Nephron (organoid): Measurements from ENCODE around the gene RTN1.

Experiments
- H3K27ac Mint-ChIP-seq, 3 experiments: 2 replicates each; pipeline ENCODE4 v1.8.0; 2020; ENCODE audit warnings: mixed read lengths in 3 of 3, mild to moderate bottlenecking in 2 of 3, moderate library complexity in 1 of 3
- H3K27me3 Mint-ChIP-seq: 2 replicates; pipeline ENCODE4 v1.8.0; 2021; ENCODE audit warnings: low read depth, mild to moderate bottlenecking, moderate library complexity, mixed read lengths
- H3K36me3 Mint-ChIP-seq: 2 replicates; pipeline ENCODE4 v1.8.0; 2020; ENCODE audit warnings: low read depth, mixed read lengths
- H3K4me1 Mint-ChIP-seq: 2 replicates; pipeline ENCODE4 v1.8.0; 2020; ENCODE audit warnings: mixed read lengths
- H3K4me3 Mint-ChIP-seq, 3 experiments: 2 replicates each; pipeline ENCODE4 v1.8.0; 2020; ENCODE audit warnings: mild to moderate bottlenecking in 3 of 3, mixed read lengths in 3 of 3, moderate library complexity in 2 of 3
- H3K9me3 Mint-ChIP-seq: 2 replicates; pipeline ENCODE4 v1.8.0; 2020; ENCODE audit warnings: mixed read lengths
- TF ChIP-seq, protein P1 (sequence below), 3 experiments: fragments of 200-600 bp; sonication (generic); IDR thresholded peaks; one replicate each; pipeline ENCODE4 v1.5.0; 2021; ENCODE audit warnings: antibody characterized with exemption in 3 of 3; ENCODE audit not compliant: unreplicated experiment in 3 of 3

RTN1 gene

GRCh38 chr14:59848671-59849070 is 21.9 kb downstream of the RTN1 start:
- no peaks in the 10 kb centered on the region for H3K9me3 Mint-ChIP-seq
- no peak overlapping the region for H3K4me3 Mint-ChIP-seq
- H3K27ac Mint-ChIP-seq, result no peak overlapping the region
- peaks cover 4% of the 10 kb centered on the region for H3K27me3 Mint-ChIP-seq
- H3K36me3 Mint-ChIP-seq, result no peaks in the 10 kb centered on the region
- TF ChIP-seq, protein P1, sequence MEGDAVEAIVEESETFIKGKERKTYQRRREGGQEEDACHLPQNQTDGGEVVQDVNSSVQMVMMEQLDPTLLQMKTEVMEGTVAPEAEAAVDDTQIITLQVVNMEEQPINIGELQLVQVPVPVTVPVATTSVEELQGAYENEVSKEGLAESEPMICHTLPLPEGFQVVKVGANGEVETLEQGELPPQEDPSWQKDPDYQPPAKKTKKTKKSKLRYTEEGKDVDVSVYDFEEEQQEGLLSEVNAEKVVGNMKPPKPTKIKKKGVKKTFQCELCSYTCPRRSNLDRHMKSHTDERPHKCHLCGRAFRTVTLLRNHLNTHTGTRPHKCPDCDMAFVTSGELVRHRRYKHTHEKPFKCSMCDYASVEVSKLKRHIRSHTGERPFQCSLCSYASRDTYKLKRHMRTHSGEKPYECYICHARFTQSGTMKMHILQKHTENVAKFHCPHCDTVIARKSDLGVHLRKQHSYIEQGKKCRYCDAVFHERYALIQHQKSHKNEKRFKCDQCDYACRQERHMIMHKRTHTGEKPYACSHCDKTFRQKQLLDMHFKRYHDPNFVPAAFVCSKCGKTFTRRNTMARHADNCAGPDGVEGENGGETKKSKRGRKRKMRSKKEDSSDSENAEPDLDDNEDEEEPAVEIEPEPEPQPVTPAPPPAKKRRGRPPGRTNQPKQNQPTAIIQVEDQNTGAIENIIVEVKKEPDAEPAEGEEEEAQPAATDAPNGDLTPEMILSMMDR (IDR thresholded peaks at IDR 0.05; ENCODE audit: unreplicated experiment in 3 of 3), result no peak
- H3K4me1 Mint-ChIP-seq, result no peaks in the 10 kb centered on the region

GRCh38 chr14:59847711-59848110 is 22.9 kb downstream of the RTN1 start:
- Mint-ChIP-seq H3K36me3 (no peaks in the 10 kb centered on the region), H3K4me1 (no peaks in the 10 kb centered on the region), H3K27me3 (peaks cover 4% of the 10 kb centered on the region)

DNA sequence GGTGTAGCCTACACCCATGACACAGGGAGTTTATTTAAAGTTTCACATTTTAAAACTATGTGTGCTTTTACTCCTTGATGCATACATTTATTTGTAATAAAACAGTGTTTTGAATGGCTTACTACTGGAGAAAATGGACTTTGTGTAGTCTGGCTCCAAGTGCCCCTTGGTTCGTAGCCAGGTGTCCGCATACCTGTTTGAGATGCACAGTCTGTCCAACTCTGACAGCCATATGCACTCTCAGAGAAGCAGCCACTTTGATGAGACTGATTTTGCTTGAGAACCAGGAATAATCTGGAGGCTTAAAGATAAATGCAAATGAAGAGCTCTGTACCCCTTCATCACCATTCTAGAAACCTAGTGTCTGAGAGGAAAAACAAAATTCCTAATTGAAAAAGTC is 24.0 kb downstream of the RTN1 start:
- TF ChIP-seq, protein P1 (IDR thresholded peaks at IDR 0.05; ENCODE audit: unreplicated experiment in 3 of 3), result no peak
- Mint-ChIP-seq H3K4me1 (no peaks in the 10 kb centered on the region), H3K4me3 (no peak overlapping the region), H3K36me3 (no peaks in the 10 kb centered on the region), H3K9me3 (no peaks in the 10 kb centered on the region), H3K27ac (no peak overlapping the region), H3K27me3 (peaks cover 4% of the 10 kb centered on the region)

More at GRCh38 chr14:59847711-59848110, 22.9 kb downstream of the RTN1 start:
- TF ChIP-seq, protein P1 (IDR thresholded peaks at IDR 0.05; ENCODE audit: unreplicated experiment in 3 of 3), result no peak
- H3K27ac Mint-ChIP-seq, result no peak overlapping the region
- H3K4me3 Mint-ChIP-seq, result no peak overlapping the region
- H3K9me3 Mint-ChIP-seq, result no peaks in the 10 kb centered on the region

DNA sequence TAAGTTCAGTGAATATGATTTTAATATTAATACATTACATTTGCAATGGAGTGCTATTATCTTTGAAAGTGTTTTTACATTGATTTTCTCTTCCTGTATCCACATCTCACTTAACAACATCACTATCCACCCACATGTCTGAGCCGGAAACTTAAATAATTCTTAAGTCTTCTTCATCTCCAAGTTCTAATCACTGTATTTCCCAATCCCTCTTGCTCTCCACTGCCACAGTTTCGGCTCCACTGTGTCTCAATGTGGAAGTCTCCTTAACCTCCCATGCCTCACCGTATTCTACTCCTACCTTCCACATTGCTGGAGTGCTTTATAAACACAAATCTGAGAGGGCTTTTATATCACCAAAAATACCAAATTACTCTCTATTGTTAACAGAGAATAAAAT is 25.3 kb downstream of the RTN1 start:
- peaks cover 4% of the 10 kb centered on the region for H3K27me3 Mint-ChIP-seq
- no peaks in the 10 kb centered on the region for H3K9me3 Mint-ChIP-seq
- H3K36me3 Mint-ChIP-seq, result no peaks in the 10 kb centered on the region
- H3K4me3 Mint-ChIP-seq, result no peak overlapping the region
- H3K4me1 Mint-ChIP-seq, result no peaks in the 10 kb centered on the region
- no peak overlapping the region for H3K27ac Mint-ChIP-seq
- TF ChIP-seq, protein P1 (IDR thresholded peaks at IDR 0.05; ENCODE audit: unreplicated experiment in 3 of 3), result no peak

GRCh38 chr14:59844186-59844812 is 26.3 kb downstream of the RTN1 start:
- TF ChIP-seq, protein P1 (IDR thresholded peaks at IDR 0.05; ENCODE audit: unreplicated experiment in 3 of 3), result no peak
- H3K4me3 Mint-ChIP-seq, result no peak overlapping the region
- H3K27me3 Mint-ChIP-seq, result peaks cover 4% of the 10 kb centered on the region
- H3K36me3 Mint-ChIP-seq, result no peaks in the 10 kb centered on the region
- H3K27ac Mint-ChIP-seq, result no peak overlapping the region
- H3K9me3 Mint-ChIP-seq, result no peaks in the 10 kb centered on the region
- no peaks in the 10 kb centered on the region for H3K4me1 Mint-ChIP-seq

- no peaks in the 10 kb centered on the region for H3K36me3 Mint-ChIP-seq
- no peaks in the 10 kb centered on the region for H3K9me3 Mint-ChIP-seq
- peaks cover 5% of the 10 kb centered on the region for H3K4me1 Mint-ChIP-seq
- no peak overlapping the region for H3K4me3 Mint-ChIP-seq
- H3K27me3 Mint-ChIP-seq, result peaks cover 6% of the 10 kb centered on the region
- no peak overlapping the region for H3K27ac Mint-ChIP-seq
- TF ChIP-seq, protein P1 (IDR thresholded peaks at IDR 0.05; ENCODE audit: unreplicated experiment in 3 of 3), result no peak
Measured at GRCh38 chr14:59836116-59836515, 34.5 kb downstream of the RTN1 start.
